ENCODE results near the gene MGME1.

- no peak for TF ChIP-seq CTCF (IDR thresholded peaks at IDR 0.05)
- TF ChIP-seq EP300 (IDR thresholded peaks at IDR 0.05) = no peak
Measured at GRCh38 chr20:17919149-17919548, 49.7 kb upstream of the MGME1 start.

Measured in sigmoid colon (tissue), 4 donors.